GM12892 (cell line): ENCODE data around the gene ZBTB6.

Experiments used
- POLR2A ChIP-seq: IDR thresholded peaks from 2 replicates; pipeline ENCODE4 v1.6.1; 2011; ENCODE audit warnings: low read depth, low read length, control low read depth
- POLR2AphosphoS5 ChIP-seq: IDR thresholded peaks from 2 replicates; pipeline ENCODE4 v1.6.1; 2011; ENCODE audit warnings: low read depth, low read length, control low read depth
- TAF1 ChIP-seq: IDR thresholded peaks from 2 replicates; pipeline ENCODE4 v1.6.1; 2011; ENCODE audit warnings: low read depth, mild to moderate bottlenecking, control low read depth, low read length, borderline replicate concordance

GRCh38 chr9:122883125-122883524, 30.0 kb downstream of the ZBTB6 start:
- TF ChIP-seq POLR2A: no peak
- no peak for TF ChIP-seq POLR2AphosphoS5
- TF ChIP-seq TAF1: no peak
